GM12878 (cell line): ENCODE measurements around the gene PINK1. TPM values are rescaled to one million over a fixed set of nuclear protein-coding genes. Genes with fewer than 3 reads are reported as not detected.

Experiments
- ATAC-seq: fragments of 200-7000 bp; cut with Tn5 transposase; 3 replicates; pipeline ENCODE4 v1.9.1; 2020; ENCODE audit warnings: mild to moderate bottlenecking, moderate library complexity
- BruUV-seq: library from RNA; stranded (reverse); fragments of 400-500 nt; replicated peaks from 2 replicates; lab custom pipeline; 2021; lab: Mats Ljungman, UMichigan
- CTCF ChIA-PET: fragments of 300-600 bp; sonication (Branson Sonifier 250); formaldehyde crosslinking; extraction: SDS; loops from one replicate; lab custom pipeline; 2021; ENCODE audit warnings: inconsistent platforms; lab: Yijun Ruan, JAX
- POLR2A ChIA-PET: fragments of 350-600 bp; formaldehyde crosslinking; extraction: SDS; loops from one replicate; lab custom pipeline; 2021; ENCODE audit warnings: inconsistent platforms; lab: Charles Lee
- RAD21 ChIA-PET: fragments of 300-600 bp; sonication (Branson Sonifier 250); formaldehyde crosslinking; loops from one replicate; lab custom pipeline; 2023; ENCODE audit warnings: antibody characterized with exemption; ENCODE audit not compliant: unreplicated experiment; lab: Charles Lee
- SMC1A ChIA-PET: fragments of 300-600 bp; sonication (Branson Sonifier 250); formaldehyde crosslinking; loops from one replicate; lab custom pipeline; 2023; ENCODE audit not compliant: unreplicated experiment, uncharacterized antibody; lab: Charles Lee
- DNase-seq: peaks from one replicate; pipeline ENCODE4 v3.0.0-alpha.2; 2011; ENCODE audit warnings: low read depth, low spot score
- FAIRE-seq: peaks from 3 replicates; lab custom pipeline; 2011; peaks lifted over from hg19 to GRCh38; lab: Jason Lieb, UNC
- H2AFZ ChIP-seq: 2 replicates; pipeline ENCODE4 v1.6.0; 2011; ENCODE audit warnings: low read depth, low read length, control low read depth; ENCODE audit not compliant: control insufficient read depth
- H3K27ac ChIP-seq: 2 replicates; pipeline ENCODE4 v1.5.1; 2011; ENCODE audit warnings: control low read depth; ENCODE audit not compliant: control insufficient read depth, insufficient read depth
- H3K27me3 ChIP-seq, 2 experiments: replicated peaks in 1 of 2; 2 replicates each; pipeline versions ENCODE4 v1.6.0 to v1.6.1; 2011; ENCODE audit warnings: low read length in 1 of 2; ENCODE audit not compliant: control insufficient read depth in 2 of 2, insufficient read depth in 2 of 2
- H3K36me3 ChIP-seq, 2 experiments: 2 replicates each; pipeline ENCODE4 v1.5.1; 2011; ENCODE audit warnings: low read length in 1 of 2; ENCODE audit not compliant: control insufficient read depth in 2 of 2, insufficient read depth in 2 of 2
- H3K4me1 ChIP-seq: 2 replicates; pipeline ENCODE4 v1.6.1; 2011; ENCODE audit warnings: mild to moderate bottlenecking, low read length, moderate library complexity, mixed read lengths; ENCODE audit not compliant: control insufficient read depth, insufficient read depth
- H3K4me2 ChIP-seq: 2 replicates; pipeline ENCODE4 v1.6.0; 2011; ENCODE audit warnings: control low read depth; ENCODE audit not compliant: control insufficient read depth, insufficient read depth
- H3K4me3 ChIP-seq: fragments of 200-600 bp; sonication (generic); 2 replicates; pipeline ENCODE4 v1.5.1; 2016
- H3K79me2 ChIP-seq: 2 replicates; pipeline ENCODE4 v1.6.0; 2011; ENCODE audit warnings: low read length; ENCODE audit not compliant: control insufficient read depth, insufficient read depth
- H3K9ac ChIP-seq: 2 replicates; pipeline ENCODE4 v1.8.0; 2011; ENCODE audit warnings: low read length, control low read depth, mixed read lengths; ENCODE audit not compliant: control insufficient read depth, insufficient read depth
- H3K9me3 ChIP-seq: replicated peaks from 3 replicates; pipeline ENCODE4 v1.5.1; 2011; ENCODE audit warnings: mild to moderate bottlenecking, low read length; ENCODE audit not compliant: control insufficient read depth, insufficient read depth
- H4K20me1 ChIP-seq: 2 replicates; pipeline ENCODE4 v1.6.0; 2011; ENCODE audit not compliant: control insufficient read depth, insufficient read depth
- FOXK2 ChIP-seq: fragments of 450-650 bp; IDR thresholded peaks from 2 replicates; pipeline ENCODE4 v1.6.1; 2017; ENCODE audit warnings: mild to moderate bottlenecking, moderate library complexity
- GATAD2B ChIP-seq: fragments of 450-650 bp; conservative IDR thresholded peaks from 2 replicates; pipeline ENCODE4 v1.6.1; 2017; ENCODE audit warnings: low read depth, mild to moderate bottlenecking, moderate library complexity
- JUND ChIP-seq: IDR thresholded peaks from 2 replicates; pipeline ENCODE4 v1.6.1; 2012; ENCODE audit warnings: low read depth, mild to moderate bottlenecking, low read length, improper control_type of control experiment, moderate library complexity
- NFXL1 ChIP-seq: fragments of 450-650 bp; IDR thresholded peaks from 2 replicates; pipeline ENCODE4 v1.6.1; 2017; ENCODE audit warnings: antibody characterized with exemption, mild to moderate bottlenecking, borderline replicate concordance
- NR2C1 ChIP-seq: fragments of 450-650 bp; IDR thresholded peaks from 2 replicates; pipeline ENCODE4 v1.6.1; 2017; ENCODE audit warnings: antibody characterized with exemption, mild to moderate bottlenecking, moderate library complexity
- POLR2A ChIP-seq: IDR thresholded peaks from 2 replicates; pipeline ENCODE4 v1.6.1; 2011; ENCODE audit warnings: low read depth, mild to moderate bottlenecking, low read length
- RFX5 ChIP-seq: IDR thresholded peaks from 2 replicates; pipeline ENCODE4 v1.6.1; 2011; ENCODE audit warnings: low read depth, low read length, improper control_type of control experiment
- SMARCA5 ChIP-seq: fragments of 450-650 bp; IDR thresholded peaks from 2 replicates; pipeline ENCODE4 v1.6.1; 2017; ENCODE audit warnings: mild to moderate bottlenecking
- SP1 ChIP-seq: IDR thresholded peaks from one replicate; pipeline ENCODE4 v1.6.1; 2011; ENCODE audit warnings: low read depth, low read length
- ZNF207 ChIP-seq: fragments of 450-650 bp; IDR thresholded peaks from 2 replicates; pipeline ENCODE4 v1.6.1; 2014; ENCODE audit warnings: antibody characterized with exemption, mild to moderate bottlenecking, borderline replicate concordance
- WGBS: methylation state at CpG from one replicate; pipeline ENCODE4 v1.1.6; 2016; ENCODE audit warnings: low lambda C conversion rate; ENCODE audit not compliant: insufficient replicate concordance, insufficient coverage; ENCODE audit errors: missing lambda C conversion rate; 5-methylcytosine and 5-hydroxymethylcytosine counted together
- in situ Hi-C: fragments of 300-500 bp; cut with MboI; formaldehyde crosslinking; loops from 9 replicates; pipeline ENCODE4 v1.14.3; 2018; ENCODE audit warnings: mixed read lengths
- intact Hi-C: fragments of 100-400 bp; cut with micrococcal nuclease; formaldehyde crosslinking; loops from one replicate; pipeline ENCODE4 v1.14.2; 2022; ENCODE audit not compliant: unreplicated experiment
- polyA plus RNA-seq, 11 experiments: library from polyadenylated mRNA; depleted of rRNA in 4 of 11; unstranded in 6 of 11; stranded (reverse) in 5 of 11; fragments of >200 nt; fragmentation: Nextera tagmentation in 4 of 11; fragmentation: Illumina TruSeq in 1 of 11; extraction: Ambion mirVana in 4 of 11; extraction: Trizol in 1 of 11; gene quantifications; 1 replicate in 1 of 11; 2 replicates in 10 of 11; pipeline versions ENCODE4 v1.2.1 to v1.2.3, GENCODE V29; 2011 to 2016; ENCODE audit warnings: inconsistent platforms in 2 of 11, missing spikeins in 2 of 11, low read depth in 1 of 11
- total RNA-seq, 4 experiments: library from RNA; depleted of rRNA in 3 of 4; stranded (reverse); fragments of >200 nt in 3 of 4; fragmentation: Illumina TruSeq in 1 of 4; extraction: Trizol in 1 of 4; gene quantifications; 2 replicates each; pipeline versions ENCODE4 v1.2.1 to v1.2.3, GENCODE V29; 2013 to 2021
- TF ChIP-seq, protein P1 (sequence below): fragments of 450-650 bp; IDR thresholded peaks from 2 replicates; pipeline ENCODE4 v1.6.1; 2016; ENCODE audit warnings: mild to moderate bottlenecking, moderate library complexity, borderline replicate concordance
- TF ChIP-seq, protein P2 (sequence below): fragments of 450-650 bp; conservative IDR thresholded peaks from 2 replicates; pipeline ENCODE4 v1.6.1; 2017; ENCODE audit warnings: mild to moderate bottlenecking, moderate library complexity
- TF ChIP-seq, protein P3 (sequence below): IDR thresholded peaks from 2 replicates; pipeline ENCODE4 v1.6.1; 2011; ENCODE audit warnings: low read depth, mild to moderate bottlenecking, low read length, moderate library complexity, borderline replicate concordance; ENCODE audit errors: extremely low read depth
- TF ChIP-seq, protein P4 (sequence below): fragments of 450-650 bp; formaldehyde crosslinking; IDR thresholded peaks from 2 replicates; pipeline ENCODE4 v1.5.0; 2022; ENCODE audit warnings: mild to moderate bottlenecking, missing genetic modification characterization

Gene PINK1
- total and polyA plus RNA-seq, 10 of the 15 experiments (the other 5 are each of a cell fraction or from before 2014, with no cell fraction given), result 0.42 to 4.4 (median 1.9) TPM; not detected in 1

DNA sequence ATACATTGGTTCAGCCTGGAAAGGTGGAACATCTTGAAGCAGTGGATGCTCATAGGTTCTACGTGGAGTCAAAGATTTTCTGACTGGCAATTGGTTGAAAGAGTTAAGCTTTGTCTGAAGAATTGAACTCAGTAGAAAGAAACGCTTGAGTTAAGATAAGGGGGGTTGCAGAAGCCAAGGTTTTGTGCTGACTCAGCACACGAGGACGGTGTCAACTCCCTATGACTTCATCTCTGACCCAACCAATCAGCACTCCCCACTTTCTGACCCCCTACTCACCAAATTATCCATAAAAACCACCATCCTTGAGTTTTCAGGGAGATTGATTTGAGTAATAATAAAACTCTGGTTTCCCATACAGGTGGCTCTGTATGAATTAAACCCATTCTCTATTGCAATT, 2.5 kb upstream of the PINK1 start (continued):
- TF ChIP-seq, protein P1, sequence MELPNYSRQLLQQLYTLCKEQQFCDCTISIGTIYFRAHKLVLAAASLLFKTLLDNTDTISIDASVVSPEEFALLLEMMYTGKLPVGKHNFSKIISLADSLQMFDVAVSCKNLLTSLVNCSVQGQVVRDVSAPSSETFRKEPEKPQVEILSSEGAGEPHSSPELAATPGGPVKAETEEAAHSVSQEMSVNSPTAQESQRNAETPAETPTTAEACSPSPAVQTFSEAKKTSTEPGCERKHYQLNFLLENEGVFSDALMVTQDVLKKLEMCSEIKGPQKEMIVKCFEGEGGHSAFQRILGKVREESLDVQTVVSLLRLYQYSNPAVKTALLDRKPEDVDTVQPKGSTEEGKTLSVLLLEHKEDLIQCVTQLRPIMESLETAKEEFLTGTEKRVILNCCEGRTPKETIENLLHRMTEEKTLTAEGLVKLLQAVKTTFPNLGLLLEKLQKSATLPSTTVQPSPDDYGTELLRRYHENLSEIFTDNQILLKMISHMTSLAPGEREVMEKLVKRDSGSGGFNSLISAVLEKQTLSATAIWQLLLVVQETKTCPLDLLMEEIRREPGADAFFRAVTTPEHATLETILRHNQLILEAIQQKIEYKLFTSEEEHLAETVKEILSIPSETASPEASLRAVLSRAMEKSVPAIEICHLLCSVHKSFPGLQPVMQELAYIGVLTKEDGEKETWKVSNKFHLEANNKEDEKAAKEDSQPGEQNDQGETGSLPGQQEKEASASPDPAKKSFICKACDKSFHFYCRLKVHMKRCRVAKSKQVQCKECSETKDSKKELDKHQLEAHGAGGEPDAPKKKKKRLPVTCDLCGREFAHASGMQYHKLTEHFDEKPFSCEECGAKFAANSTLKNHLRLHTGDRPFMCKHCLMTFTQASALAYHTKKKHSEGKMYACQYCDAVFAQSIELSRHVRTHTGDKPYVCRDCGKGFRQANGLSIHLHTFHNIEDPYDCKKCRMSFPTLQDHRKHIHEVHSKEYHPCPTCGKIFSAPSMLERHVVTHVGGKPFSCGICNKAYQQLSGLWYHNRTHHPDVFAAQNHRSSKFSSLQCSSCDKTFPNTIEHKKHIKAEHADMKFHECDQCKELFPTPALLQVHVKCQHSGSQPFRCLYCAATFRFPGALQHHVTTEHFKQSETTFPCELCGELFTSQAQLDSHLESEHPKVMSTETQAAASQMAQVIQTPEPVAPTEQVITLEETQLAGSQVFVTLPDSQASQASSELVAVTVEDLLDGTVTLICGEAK, result no peak
- TF ChIP-seq POLR2A (no peak), RFX5 (no peak), SP1 (no peak)

DNA sequence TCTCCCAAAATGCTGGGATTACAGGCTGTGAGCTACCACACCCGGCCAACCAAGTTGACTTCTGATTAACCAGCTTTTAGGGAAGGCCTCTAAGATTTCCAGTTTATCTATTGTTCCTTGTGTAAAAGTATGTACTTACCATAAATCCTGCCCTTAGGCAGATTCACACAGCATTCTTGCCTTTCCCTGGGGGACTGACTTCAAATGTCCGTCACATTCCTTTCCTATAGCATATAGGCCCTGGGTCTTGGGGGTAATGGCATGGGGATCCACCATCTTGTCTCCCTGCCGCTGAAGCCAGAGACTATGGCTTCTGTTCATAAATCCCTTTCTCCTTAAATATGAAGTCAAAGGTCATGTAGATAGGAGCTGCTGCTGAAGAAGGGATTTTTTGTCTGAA, 872 bp upstream of the PINK1 start:
- H4K20me1 ChIP-seq, result no peaks in the 10 kb centered on the region
- H3K4me1 ChIP-seq, result peaks cover 8% of the 10 kb centered on the region; the same call in 1 of the 2 replicates
- no peaks in the 10 kb centered on the region for H3K36me3 ChIP-seq
- WGBS, result 53% methylated on average over 3 of the region's 3 CpGs
- no peaks in the 10 kb centered on the region for H3K27me3 ChIP-seq
- RAD21 ChIA-PET, result interaction anchor here (2.8 kb wide), 1 partner anchor 110 kb away, joined by 10 read pairs; no protein-coding TSS in a partner anchor
- H3K9ac ChIP-seq, result no peak overlapping the region
- intact Hi-C loops, result loop anchor here (10.0 kb wide), 1 partner anchor 418 kb away; no protein-coding TSS in a partner anchor
- FAIRE-seq (no peak), ATAC-seq (no peak), DNase-seq (no peak)
- CTCF ChIA-PET, result interaction anchor here (0.6 to 4.0 kb wide), 10 partner anchors 9 to 137 kb away, joined by 3 to 31 read pairs (median 4); partner anchors contain the start of gene DDOST
- POLR2A ChIA-PET, result no interaction called here
- BruUV-seq, result no TSS peak
- no peaks in the 10 kb centered on the region for H3K79me2 ChIP-seq
- no peak overlapping the region for H3K4me2 ChIP-seq
- SMC1A ChIA-PET, result no interaction called here
- H3K4me3 ChIP-seq, result no peak overlapping the region
- no peak overlapping the region for H3K27ac ChIP-seq
- H2AFZ ChIP-seq, result no peak overlapping the region
- in situ Hi-C loops, result no loop called here
- no peaks in the 10 kb centered on the region; the same call in 2 of the 3 replicates for H3K9me3 ChIP-seq
- no peak for TF ChIP-seq SMARCA5
- no peak for TF ChIP-seq NR2C1
- no peak for TF ChIP-seq FOXK2
- TF ChIP-seq JUND, result no peak
- TF ChIP-seq, protein P2, sequence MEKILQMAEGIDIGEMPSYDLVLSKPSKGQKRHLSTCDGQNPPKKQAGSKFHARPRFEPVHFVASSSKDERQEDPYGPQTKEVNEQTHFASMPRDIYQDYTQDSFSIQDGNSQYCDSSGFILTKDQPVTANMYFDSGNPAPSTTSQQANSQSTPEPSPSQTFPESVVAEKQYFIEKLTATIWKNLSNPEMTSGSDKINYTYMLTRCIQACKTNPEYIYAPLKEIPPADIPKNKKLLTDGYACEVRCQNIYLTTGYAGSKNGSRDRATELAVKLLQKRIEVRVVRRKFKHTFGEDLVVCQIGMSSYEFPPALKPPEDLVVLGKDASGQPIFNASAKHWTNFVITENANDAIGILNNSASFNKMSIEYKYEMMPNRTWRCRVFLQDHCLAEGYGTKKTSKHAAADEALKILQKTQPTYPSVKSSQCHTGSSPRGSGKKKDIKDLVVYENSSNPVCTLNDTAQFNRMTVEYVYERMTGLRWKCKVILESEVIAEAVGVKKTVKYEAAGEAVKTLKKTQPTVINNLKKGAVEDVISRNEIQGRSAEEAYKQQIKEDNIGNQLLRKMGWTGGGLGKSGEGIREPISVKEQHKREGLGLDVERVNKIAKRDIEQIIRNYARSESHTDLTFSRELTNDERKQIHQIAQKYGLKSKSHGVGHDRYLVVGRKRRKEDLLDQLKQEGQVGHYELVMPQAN, result no peak
- TF ChIP-seq GATAD2B, result no peak
- TF ChIP-seq, protein P3, sequence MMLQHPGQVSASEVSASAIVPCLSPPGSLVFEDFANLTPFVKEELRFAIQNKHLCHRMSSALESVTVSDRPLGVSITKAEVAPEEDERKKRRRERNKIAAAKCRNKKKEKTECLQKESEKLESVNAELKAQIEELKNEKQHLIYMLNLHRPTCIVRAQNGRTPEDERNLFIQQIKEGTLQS, result no peak
- no peak for TF ChIP-seq NFXL1
- no peak for TF ChIP-seq ZNF207
- TF ChIP-seq, protein P4, sequence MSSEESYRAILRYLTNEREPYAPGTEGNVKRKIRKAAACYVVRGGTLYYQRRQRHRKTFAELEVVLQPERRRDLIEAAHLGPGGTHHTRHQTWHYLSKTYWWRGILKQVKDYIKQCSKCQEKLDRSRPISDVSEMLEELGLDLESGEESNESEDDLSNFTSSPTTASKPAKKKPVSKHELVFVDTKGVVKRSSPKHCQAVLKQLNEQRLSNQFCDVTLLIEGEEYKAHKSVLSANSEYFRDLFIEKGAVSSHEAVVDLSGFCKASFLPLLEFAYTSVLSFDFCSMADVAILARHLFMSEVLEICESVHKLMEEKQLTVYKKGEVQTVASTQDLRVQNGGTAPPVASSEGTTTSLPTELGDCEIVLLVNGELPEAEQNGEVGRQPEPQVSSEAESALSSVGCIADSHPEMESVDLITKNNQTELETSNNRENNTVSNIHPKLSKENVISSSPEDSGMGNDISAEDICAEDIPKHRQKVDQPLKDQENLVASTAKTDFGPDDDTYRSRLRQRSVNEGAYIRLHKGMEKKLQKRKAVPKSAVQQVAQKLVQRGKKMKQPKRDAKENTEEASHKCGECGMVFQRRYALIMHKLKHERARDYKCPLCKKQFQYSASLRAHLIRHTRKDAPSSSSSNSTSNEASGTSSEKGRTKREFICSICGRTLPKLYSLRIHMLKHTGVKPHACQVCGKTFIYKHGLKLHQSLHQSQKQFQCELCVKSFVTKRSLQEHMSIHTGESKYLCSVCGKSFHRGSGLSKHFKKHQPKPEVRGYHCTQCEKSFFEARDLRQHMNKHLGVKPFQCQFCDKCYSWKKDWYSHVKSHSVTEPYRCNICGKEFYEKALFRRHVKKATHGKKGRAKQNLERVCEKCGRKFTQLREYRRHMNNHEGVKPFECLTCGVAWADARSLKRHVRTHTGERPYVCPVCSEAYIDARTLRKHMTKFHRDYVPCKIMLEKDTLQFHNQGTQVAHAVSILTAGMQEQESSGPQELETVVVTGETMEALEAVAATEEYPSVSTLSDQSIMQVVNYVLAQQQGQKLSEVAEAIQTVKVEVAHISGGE (CRISPR knock-in tag), result no peak
